Upper lobe of left lung (tissue), 6 donors: ENCODE data around the gene CAMK2N1. TPM values are rescaled to one million over a fixed set of nuclear protein-coding genes. Genes with fewer than 3 reads are reported as not detected.

Experiments used
- ATAC-seq, 2 donors: fragments of 200-7000 bp; cut with Tn5 transposase; one replicate each; pipeline ENCODE4 v1.9.1; 2022; ENCODE audit warnings: mild to moderate bottlenecking in 2 of 2, moderate library complexity in 2 of 2; ENCODE audit not compliant: low FRiP score in 2 of 2
- DNase-seq, 2 donors: peaks; one replicate each; pipeline ENCODE4 v3.0.0-alpha.2; 2019 to 2020
- H3K27ac ChIP-seq, 4 donors: fragments of 200-600 bp; sonication (generic); one replicate each; pipeline ENCODE4 v1.5.1; 2016 to 2019
- H3K27me3 ChIP-seq, 4 donors: fragments of 200-600 bp; sonication (generic); one replicate each; pipeline ENCODE4 v1.5.1; 2017 to 2019
- H3K36me3 ChIP-seq, 4 donors: fragments of 200-600 bp; sonication (generic); one replicate each; pipeline ENCODE4 v1.5.1; 2016 to 2019
- H3K4me1 ChIP-seq, 4 donors: fragments of 200-600 bp; sonication (generic); one replicate each; pipeline ENCODE4 v1.5.1; 2018 to 2019
- H3K4me3 ChIP-seq, 4 donors: fragments of 200-600 bp; sonication (generic); one replicate each; pipeline ENCODE4 v1.5.1; 2017 to 2019; ENCODE audit warnings: mild to moderate bottlenecking in 2 of 4, moderate library complexity in 1 of 4
- H3K9me3 ChIP-seq, 4 donors: fragments of 200-600 bp; sonication (generic); one replicate each; pipeline ENCODE4 v1.5.1; 2018 to 2019
- CTCF ChIP-seq, 6 experiments: fragments of 450-650 bp in 4 of 6; fragments of 200-600 bp in 2 of 6; sonication (generic) in 2 of 6; IDR thresholded peaks; one replicate each; pipeline ENCODE4 v1.5.1; 2016 to 2019; ENCODE audit warnings: antibody characterized with exemption in 6 of 6
- EP300 ChIP-seq, 4 donors: sonication (generic); formaldehyde crosslinking; IDR thresholded peaks; one replicate each; pipeline ENCODE4 v1.5.1; 2017; ENCODE audit warnings: antibody characterized with exemption in 4 of 4, control low read depth in 2 of 4
- POLR2A ChIP-seq, 4 donors: fragments of 450-650 bp; IDR thresholded peaks; one replicate each; pipeline ENCODE4 v1.5.1; 2016 to 2017; ENCODE audit warnings: antibody characterized with exemption in 4 of 4, mild to moderate bottlenecking in 2 of 4
- POLR2AphosphoS5 ChIP-seq, 2 donors: sonication (generic); formaldehyde crosslinking; IDR thresholded peaks; one replicate each; pipeline ENCODE4 v1.5.1; 2017; ENCODE audit warnings: antibody characterized with exemption in 2 of 2
- WGBS, 2 donors: methylation state at CpG; one replicate each; pipeline ENCODE4 v1.1.5; 2017 to 2018; 5-methylcytosine and 5-hydroxymethylcytosine counted together
- total RNA-seq, 6 donors: library from RNA; depleted of rRNA in 4 of 6; stranded (reverse); fragments of >200 nt in 4 of 6; gene quantifications; one replicate each; pipeline versions ENCODE4 v1.1.0 to v1.2.1, GENCODE V29; 2016 to 2021
- donor health status: DM: no; HTN: no; CAD: no; lungs with moderate emphysema.
- donor health status: DM: no; HTN: yes; CAD: no; lungs with severe emphysema.

CAMK2N1 gene
- total RNA-seq, 6 donors from 2014 or later = 18.4 to 63.9 (median 28.1) TPM

GRCh38 chr1:20505488-20505887, 19.5 kb upstream of the CAMK2N1 start:
- DNase-seq = no peak
- Histone ChIP-seq H3K4me1 (peaks cover 16 to 38% (median 24%) of the 10 kb centered on the region in 4 donors), H3K27ac (no peak overlapping the region), H3K27me3 (no peaks in the 10 kb centered on the region), H3K9me3 (no peaks in the 10 kb centered on the region), H3K4me3 (no peak overlapping the region), H3K36me3 (peaks cover 15 to 32% (median 21%) of the 10 kb centered on the region in 4 donors)
- no peak for TF ChIP-seq CTCF (IDR thresholded peaks at IDR 0.05)
- ATAC-seq = no peak
- WGBS, 2 donors = 82 to 86% methylated on average over 1 of the region's 1 CpG

- no peak for ATAC-seq
- TF ChIP-seq CTCF (IDR thresholded peaks at IDR 0.05) (no peak), EP300 (IDR thresholded peaks at IDR 0.05) (no peak), POLR2A (IDR thresholded peaks at IDR 0.05) (no peak), POLR2AphosphoS5 (IDR thresholded peaks at IDR 0.05) (no peak)
- peak in 1 of 2 donors; percentile 47 for DNase-seq
- Histone ChIP-seq H3K4me3 (no peak overlapping the region), H3K9me3 (no peaks in the 10 kb centered on the region), H3K27ac (no peak overlapping the region), H3K4me1 (peaks cover 2 to 18% (median 5%) of the 10 kb centered on the region in 4 donors), H3K27me3 (no peaks in the 10 kb centered on the region), H3K36me3 (peaks cover 31 to 64% (median 44%) of the 10 kb centered on the region in 4 donors)
- 95 to 100% methylated on average over 11 to 17 of the region's 17 CpGs for WGBS, 2 donors
Measured at GRCh38 chr1:20500716-20501115, 14.7 kb upstream of the CAMK2N1 start.

- Histone ChIP-seq H3K36me3 (peaks cover 31 to 64% (median 44%) of the 10 kb centered on the region in 4 donors), H3K9me3 (no peaks in the 10 kb centered on the region), H3K4me1 (peaks cover 3 to 14% (median 7%) of the 10 kb centered on the region in 4 donors), H3K27ac (no peak overlapping the region), H3K27me3 (no peaks in the 10 kb centered on the region), H3K4me3 (no peak overlapping the region)
- ATAC-seq = peak in 1 of 2 donors; percentile 27
- no peak for TF ChIP-seq CTCF (IDR thresholded peaks at IDR 0.05)
- no peak for TF ChIP-seq POLR2A (IDR thresholded peaks at IDR 0.05)
- no peak for TF ChIP-seq EP300 (IDR thresholded peaks at IDR 0.05)
- no peak for TF ChIP-seq POLR2AphosphoS5 (IDR thresholded peaks at IDR 0.05)
- DNase-seq = no peak
- 85 to 94% methylated on average over 14 of the region's 14 CpGs for WGBS, 2 donors
Measured at GRCh38 chr1:20499718-20500117, 13.7 kb upstream of the CAMK2N1 start.

- DNase-seq (no peak), ATAC-seq (no peak)
- no peak overlapping the region for H3K27ac ChIP-seq
- no peak for TF ChIP-seq POLR2AphosphoS5 (IDR thresholded peaks at IDR 0.05)
- TF ChIP-seq POLR2A (IDR thresholded peaks at IDR 0.05) = no peak
- TF ChIP-seq EP300 (IDR thresholded peaks at IDR 0.05) = no peak
- no peak for TF ChIP-seq CTCF (IDR thresholded peaks at IDR 0.05)
- H3K4me1 ChIP-seq = peaks cover 8 to 14% (median 12%) of the 10 kb centered on the region in 4 donors
- H3K36me3 ChIP-seq = peaks cover 31 to 64% (median 44%) of the 10 kb centered on the region in 4 donors
- no peak overlapping the region for H3K4me3 ChIP-seq
- H3K27me3 ChIP-seq = no peaks in the 10 kb centered on the region
- WGBS, 2 donors = 84 to 87% methylated on average over 3 to 5 of the region's 5 CpGs
- H3K9me3 ChIP-seq = no peaks in the 10 kb centered on the region
Measured at GRCh38 chr1:20499105-20499504, 13.1 kb upstream of the CAMK2N1 start.

- H3K9me3 ChIP-seq = no peaks in the 10 kb centered on the region
- no peak for TF ChIP-seq POLR2A (IDR thresholded peaks at IDR 0.05)
- no peak overlapping the region for H3K4me3 ChIP-seq
- ATAC-seq = no peak
- WGBS, 2 donors = 85 to 92% methylated on average over 7 of the region's 7 CpGs
- H3K36me3 ChIP-seq = peaks cover 31 to 64% (median 44%) of the 10 kb centered on the region in 4 donors
- H3K27me3 ChIP-seq = no peaks in the 10 kb centered on the region
- DNase-seq = peak in 1 of 2 donors; percentile 32
- no peak overlapping the region for H3K27ac ChIP-seq
- H3K4me1 ChIP-seq = peaks cover 17 to 22% (median 21%) of the 10 kb centered on the region in 4 donors
Measured at GRCh38 chr1:20498116-20498515, 12.1 kb upstream of the CAMK2N1 start.
